ENCODE measurements around the gene ARFIP2.

The ARFIP2 gene

DNA sequence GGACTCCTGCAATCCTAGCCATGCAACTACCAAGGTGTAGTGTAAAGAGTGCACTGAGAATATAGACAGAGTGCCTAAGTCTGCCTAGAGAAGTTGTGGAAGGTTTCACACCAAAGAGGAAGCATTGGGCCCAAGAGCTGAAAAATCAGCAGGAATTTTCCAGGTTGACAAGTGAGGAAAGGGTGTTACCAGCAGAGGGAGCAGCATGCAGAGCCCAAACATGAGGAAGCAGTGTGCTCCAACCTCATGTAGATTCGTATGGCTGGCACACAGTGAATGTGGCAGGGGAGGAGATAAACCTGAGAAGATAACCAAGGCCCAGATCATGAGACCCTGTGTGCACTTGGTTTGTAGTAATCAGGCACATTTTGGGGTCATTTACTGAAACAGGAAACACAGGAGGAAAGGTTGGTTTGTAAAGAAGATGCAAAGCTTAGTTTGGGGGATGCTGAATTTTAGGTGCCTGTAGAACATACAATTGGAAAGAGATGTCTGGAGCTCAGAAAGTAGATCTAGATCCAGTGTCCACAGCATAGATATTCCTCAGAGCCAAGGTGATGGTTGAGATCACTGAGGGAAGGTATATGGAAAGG lies 42.1 kb downstream of the ARFIP2 start:
- Mint-ChIP-seq H3K4me1 (ENCODE audit: low read depth) (no peaks in the 10 kb centered on the region), H3K27ac (no peak overlapping the region), H3K9me3 (no peaks in the 10 kb centered on the region), H3K4me3 (no peak overlapping the region), H3K27me3 (no peaks in the 10 kb centered on the region), H3K36me3 (ENCODE audit: low read depth) (no peaks in the 10 kb centered on the region)

GRCh38 chr11:6437993-6438392 lies 43.1 kb downstream of the ARFIP2 start:
- Mint-ChIP-seq H3K4me3 (no peak overlapping the region), H3K36me3 (ENCODE audit: low read depth) (no peaks in the 10 kb centered on the region), H3K27ac (no peak overlapping the region), H3K9me3 (no peaks in the 10 kb centered on the region), H3K27me3 (no peaks in the 10 kb centered on the region), H3K4me1 (ENCODE audit: low read depth) (no peaks in the 10 kb centered on the region)

GRCh38 chr11:6437423-6437822 lies 43.7 kb downstream of the ARFIP2 start:
- Mint-ChIP-seq H3K27ac (no peak overlapping the region), H3K36me3 (ENCODE audit: low read depth) (no peaks in the 10 kb centered on the region), H3K4me1 (ENCODE audit: low read depth) (no peaks in the 10 kb centered on the region), H3K9me3 (no peaks in the 10 kb centered on the region), H3K4me3 (no peak overlapping the region), H3K27me3 (no peaks in the 10 kb centered on the region)

- Mint-ChIP-seq H3K4me3 (no peak overlapping the region), H3K4me1 (ENCODE audit: low read depth) (no peaks in the 10 kb centered on the region), H3K36me3 (ENCODE audit: low read depth) (no peaks in the 10 kb centered on the region), H3K9me3 (no peaks in the 10 kb centered on the region), H3K27ac (no peak overlapping the region), H3K27me3 (no peaks in the 10 kb centered on the region)
Measured at GRCh38 chr11:6433998-6434660, 47.0 kb downstream of the ARFIP2 start.

- no peaks in the 10 kb centered on the region for H3K27me3 Mint-ChIP-seq
- H3K27ac Mint-ChIP-seq, result no peak overlapping the region
- no peaks in the 10 kb centered on the region for H3K9me3 Mint-ChIP-seq
- no peaks in the 10 kb centered on the region for H3K36me3 Mint-ChIP-seq (ENCODE audit: low read depth)
- H3K4me3 Mint-ChIP-seq, result no peak overlapping the region
- H3K4me1 Mint-ChIP-seq (ENCODE audit: low read depth), result no peaks in the 10 kb centered on the region
Measured at GRCh38 chr11:6431861-6432260, 49.3 kb downstream of the ARFIP2 start.

GRCh38 chr11:6427516-6427915 lies 53.6 kb downstream of the ARFIP2 start:
- peaks cover 8% of the 10 kb centered on the region for H3K27me3 Mint-ChIP-seq
- H3K9me3 Mint-ChIP-seq, result no peaks in the 10 kb centered on the region
- H3K36me3 Mint-ChIP-seq (ENCODE audit: low read depth), result no peaks in the 10 kb centered on the region
- H3K27ac Mint-ChIP-seq, result no peak overlapping the region
- H3K4me1 Mint-ChIP-seq (ENCODE audit: low read depth), result no peaks in the 10 kb centered on the region
- no peak overlapping the region for H3K4me3 Mint-ChIP-seq

Measured in stimulated activated naive CD8-positive, alpha-beta T cell treated with anti-CD3 and anti-CD28 coated beads, Interleukin-15, Interleukin-2, amounts not matched to agents 100 ng/mL and 50 ng/mL, for 24 hours (primary cell).